Measurements from ENCODE around the gene ZFYVE28.
"Not testable (repeated sequence)": the region's sequence is repeated elsewhere in the genome, so short reads cannot be mapped to it uniquely, and the experiment has no call there.

Gene ZFYVE28

DNA sequence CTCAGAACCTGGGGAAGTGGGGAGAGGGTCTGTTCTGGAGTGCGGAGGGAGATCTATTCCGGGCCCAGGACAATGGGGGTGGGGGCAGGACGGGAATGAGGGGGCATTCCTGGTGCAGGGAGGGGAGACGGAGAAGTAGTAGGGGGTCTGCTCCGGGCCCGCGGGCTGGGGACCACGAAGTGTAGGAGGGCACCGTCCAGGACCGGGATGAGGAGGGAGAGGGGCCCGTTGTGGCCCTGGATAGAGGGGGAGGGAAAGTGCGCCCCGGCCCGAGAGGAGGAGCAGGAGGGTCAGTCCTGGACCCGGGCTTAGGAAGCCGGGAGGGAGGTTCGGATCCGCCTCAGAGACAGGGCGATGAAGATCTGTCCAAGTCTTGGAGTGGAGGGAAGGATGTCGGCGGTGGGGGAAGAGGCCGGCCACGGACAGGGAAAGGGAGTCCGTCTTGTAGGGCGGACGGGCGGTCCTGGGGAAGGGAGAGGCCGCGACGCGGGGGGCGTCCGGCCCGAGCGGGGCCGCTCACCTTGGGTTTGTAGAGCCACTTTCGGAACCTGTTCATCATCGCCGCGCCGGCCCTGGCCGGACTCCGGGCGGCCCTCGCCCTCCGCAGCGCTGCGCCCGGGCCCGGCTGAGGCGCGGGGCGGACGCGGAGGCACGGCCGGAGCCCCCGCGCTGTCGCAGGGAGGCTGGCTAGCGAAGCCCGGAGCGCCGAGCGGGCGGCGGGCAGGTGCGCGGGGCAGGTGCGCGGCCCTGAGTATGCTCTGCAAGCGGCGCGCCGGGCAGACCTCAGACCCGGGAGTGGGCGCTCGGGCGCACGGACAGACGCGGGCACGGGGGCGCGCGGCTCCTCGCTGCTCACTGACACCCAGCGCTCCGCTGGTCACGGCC lies at the start of gene ZFYVE28:
Gene ZFYVE28 (minus strand): TSS at position 881 of the 885 bp plus-strand sequence. CDS start 322 bp downstream, at position 559.
- DNase-seq = peak in 1 of 2 donors; percentile 29

DNA sequence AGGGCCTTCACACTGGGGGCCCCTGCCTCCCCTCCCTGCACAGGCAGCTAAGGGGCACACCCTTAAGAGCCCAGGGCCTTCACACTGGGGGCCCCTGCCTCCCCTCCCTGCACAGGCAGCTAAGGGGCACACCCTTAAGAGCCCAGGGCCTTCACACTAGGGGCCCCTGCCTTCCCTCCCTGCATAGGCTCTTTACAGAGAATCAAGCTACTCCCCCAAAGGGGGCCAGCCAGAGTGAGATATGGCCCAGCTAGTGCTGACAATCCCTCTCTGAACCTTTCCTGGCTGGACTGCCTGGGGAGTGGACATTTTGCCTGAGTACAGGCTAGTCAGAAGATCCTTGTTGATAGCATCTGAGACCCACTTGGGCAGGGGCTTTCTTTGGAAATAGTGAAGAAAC lies 47.1 kb upstream of the ZFYVE28 start:
- not testable (repeated sequence) for DNase-seq

DNA sequence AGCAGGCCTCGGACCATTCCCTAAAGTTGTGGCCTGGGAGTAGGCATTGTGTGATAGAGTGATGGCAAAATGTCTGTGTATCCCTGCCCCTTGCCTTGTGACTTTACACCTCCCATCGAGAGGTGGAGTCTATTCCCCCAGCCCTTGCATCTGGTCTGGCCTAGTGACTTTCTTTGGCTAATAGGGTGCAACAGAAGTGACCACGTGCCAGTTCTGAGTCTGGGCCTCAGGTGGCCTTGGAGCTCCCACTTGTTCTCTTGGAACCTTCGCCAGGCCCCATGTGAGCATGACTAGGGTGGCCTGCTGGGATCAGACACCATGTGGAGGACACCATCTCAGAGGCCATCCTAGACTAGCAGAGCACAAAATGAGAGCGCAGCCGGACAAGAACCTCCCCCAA lies 46.6 kb upstream of the ZFYVE28 start:
- no peak for DNase-seq

DNA sequence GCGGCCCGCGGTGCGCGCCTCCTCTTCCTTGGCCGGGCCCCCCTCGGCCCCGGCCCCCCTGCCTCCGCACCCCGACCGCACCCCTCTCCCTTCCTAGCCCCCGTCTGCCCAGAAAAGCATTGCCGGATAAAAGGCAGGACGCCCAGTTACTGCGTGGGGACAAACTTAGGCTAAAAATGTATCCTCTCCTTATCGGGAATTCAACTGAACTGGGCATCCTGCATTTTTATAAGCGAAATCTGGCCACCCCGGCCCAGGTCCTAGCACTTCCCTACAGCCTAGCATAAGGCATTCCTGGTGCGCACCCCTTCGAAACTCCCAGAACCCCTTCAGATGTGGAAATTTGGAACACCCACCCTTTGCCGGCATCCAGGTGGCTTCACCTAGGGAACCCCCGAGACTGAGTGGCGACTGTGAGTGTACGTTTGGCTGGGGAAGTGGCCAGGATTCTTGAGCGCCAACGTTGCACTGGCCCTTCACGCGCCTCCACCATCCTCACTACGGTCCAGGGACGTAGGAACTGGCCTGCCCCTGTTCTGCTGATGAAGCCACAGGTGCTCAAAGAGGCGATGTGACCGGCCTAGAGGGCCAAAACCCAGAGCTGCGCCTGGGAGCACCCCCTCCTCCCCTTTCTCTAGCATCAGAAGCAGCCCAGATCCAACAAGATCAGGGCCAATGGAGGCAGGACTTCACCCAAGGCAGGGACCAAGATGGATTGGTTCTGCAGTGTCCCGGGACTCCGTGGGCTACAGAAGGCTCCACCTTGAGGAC lies 44.7 kb upstream of the ZFYVE28 start:
- DNase-seq = no peak

DNA sequence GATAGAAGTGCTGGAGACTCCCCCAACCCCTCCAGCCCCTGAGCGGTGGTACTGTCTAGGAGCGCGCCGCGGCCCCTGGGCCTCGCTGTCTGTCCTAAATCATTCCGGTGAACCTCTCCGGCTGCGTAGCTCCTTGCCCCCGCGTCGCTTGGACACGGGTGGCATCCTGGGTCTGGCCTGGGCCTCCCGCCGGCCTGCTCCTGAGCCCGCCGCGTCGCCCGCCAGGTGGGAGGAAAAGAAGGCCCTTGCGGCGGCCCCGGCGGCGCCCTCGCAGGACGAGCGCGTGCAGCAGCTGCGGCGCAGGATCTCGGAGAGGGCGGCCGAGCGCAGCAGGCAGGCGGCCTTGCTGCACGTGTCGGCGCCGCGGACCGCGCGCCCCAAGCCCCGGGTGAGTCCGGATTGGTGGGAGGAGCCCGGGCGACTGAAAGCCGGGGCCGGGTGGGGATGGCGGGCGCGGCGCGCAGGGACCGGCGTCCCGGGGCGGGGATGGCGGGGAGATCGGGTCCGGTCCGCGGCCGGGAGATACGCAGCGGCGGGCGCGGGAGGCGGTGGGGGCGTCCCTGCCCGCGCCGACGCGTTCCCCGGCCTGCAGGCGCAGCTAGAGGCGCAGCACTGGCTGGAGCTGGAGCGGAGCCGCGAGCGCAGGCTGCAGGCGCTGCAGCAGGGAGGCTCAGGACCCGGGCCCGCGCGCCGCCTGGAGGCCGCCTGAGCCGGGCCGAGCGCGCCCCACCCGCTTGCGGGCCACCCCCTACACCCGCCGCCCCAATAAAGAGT lies 44.0 kb upstream of the ZFYVE28 start:
- DNase-seq = peak; percentile 65 to 75

- no peak for DNase-seq
Observed at GRCh38 chr4:2461246-2461960, 43.0 kb upstream of the ZFYVE28 start.

DNA sequence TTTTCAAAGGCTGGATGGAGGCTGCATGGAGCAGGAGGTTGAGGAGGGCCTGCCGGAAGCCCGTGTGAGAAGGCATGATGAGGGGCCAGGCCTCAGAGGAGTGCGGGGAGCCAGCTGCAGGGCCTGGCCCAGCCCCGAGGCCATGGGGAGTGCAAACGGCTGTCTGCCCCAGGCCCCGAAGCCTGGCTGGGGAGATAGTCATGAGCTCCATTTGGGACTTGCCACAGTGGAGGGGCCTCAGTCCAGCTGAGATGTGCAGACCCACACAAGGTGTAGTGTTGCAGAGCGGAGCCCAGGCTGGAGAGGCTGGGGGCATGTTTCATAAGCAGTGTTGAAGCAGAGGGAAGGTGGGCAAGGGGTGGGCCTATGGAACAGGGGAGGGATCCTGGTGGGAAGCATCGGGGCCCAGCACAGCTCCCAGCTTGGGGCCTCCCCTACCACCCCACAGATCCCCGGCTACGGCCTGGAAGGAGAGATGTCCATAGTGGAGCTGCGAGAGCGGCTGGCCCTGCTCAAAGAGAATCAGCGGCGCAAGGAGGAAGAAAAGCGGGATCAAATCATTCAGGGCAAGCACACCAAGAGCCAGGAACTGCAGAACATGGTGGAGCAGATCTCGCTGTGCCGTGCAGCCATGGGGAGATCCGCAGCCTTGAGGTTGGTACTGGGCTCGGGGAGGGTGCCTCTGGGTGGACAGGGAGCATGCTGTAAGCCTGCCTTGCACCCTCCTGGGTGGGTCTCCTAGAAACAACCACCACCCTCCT lies 41.3 kb upstream of the ZFYVE28 start:
- no peak for DNase-seq

DNA sequence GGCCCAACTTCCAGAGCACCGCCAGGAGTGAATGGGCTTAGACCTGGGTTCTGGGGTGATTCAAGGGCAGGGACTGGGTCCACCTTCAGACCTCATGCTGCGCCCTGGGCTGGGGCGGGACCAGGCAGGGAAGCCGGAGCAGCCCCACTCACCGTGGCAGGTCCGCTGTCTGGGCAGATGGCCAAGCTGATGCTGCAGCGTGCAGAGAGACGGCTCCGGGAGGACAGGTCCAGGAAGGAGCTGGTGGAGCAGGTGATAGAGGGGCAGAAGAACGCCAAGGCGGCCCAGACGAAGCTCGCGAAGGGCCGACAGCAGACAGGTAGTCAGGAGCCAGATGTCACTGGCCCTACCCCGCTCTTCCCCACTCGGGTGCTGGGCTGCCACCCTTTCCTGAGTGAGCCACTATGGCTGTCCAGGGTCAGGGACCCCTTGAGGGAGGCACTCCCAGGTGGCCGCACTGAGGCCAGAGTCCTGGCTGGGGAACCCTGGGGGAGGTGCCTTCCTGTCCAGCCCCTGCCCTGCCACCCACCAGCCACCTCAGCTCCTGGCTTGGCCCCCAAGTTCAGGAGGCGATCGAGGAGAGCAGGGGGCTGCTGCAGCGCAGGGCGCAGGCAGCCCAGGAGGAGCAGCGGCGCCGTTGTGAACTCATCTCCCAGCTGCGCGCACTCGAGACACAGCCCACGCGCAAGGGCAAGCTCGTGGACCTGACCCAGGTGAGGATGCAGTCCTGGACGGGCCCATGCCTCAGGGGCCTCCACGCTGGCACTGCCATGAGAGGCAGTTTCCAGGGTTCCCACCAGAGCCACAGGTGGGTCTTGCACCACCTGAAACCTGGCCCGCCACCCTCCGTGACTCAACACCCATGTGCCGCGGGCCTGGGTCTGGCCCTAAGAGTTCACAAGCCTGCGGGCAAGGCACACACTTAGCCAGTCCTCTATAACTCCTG lies 40.4 kb upstream of the ZFYVE28 start:
- no peak for DNase-seq

GRCh38 chr4:2457481-2458295 lies 39.2 kb upstream of the ZFYVE28 start:
- no peak for DNase-seq

DNA sequence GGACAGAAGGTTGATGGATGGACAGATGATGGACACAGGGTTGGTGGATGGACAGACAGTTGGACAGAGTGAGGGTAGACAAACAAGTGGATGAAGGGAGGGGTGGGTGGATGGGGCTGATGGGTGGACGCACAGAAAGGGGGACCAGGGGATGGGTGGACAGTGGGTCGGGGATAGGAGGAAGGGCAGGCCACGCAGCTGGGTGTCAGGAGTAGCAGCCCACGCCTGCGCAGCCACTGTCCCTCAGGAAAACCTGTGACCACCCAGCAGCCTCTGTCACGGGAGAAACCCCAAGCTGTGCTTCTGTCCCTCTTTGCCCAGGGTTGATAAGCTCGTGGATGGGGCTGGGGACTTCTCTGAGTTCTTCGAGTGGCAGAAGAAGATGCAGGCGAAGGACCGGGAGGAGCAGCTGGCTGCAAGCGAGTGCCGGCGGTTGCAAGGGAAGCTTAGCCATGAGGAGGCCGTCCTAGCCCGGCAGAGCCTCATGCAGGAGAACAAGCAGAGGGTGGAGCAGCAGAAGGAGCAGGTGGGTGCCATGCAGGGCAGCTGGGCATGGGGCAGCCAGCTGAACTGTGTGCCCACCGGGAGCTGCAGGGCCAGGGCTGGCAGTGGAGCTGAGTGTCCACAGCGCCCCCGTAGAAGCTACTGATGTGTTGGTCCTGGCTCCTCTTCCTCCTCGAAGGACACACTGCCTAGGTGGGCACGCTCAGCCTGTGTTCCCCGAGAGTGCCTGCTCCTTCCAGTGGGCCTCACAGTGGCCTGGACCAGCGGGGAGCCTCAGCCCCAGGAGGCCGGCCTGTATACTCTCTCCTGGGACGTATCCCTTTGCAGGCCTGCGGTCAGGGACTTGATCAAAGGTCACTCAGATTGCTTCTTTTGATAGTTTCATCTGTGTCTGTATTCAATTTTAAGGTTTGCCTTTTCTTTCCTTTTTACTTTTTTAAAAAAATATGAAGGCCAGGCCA lies 33.7 kb upstream of the ZFYVE28 start:
- no peak for DNase-seq

- no peak for DNase-seq
Observed at GRCh38 chr4:2451036-2451520, 32.6 kb upstream of the ZFYVE28 start.

GRCh38 chr4:2450394-2451035 lies 32.1 kb upstream of the ZFYVE28 start:
- DNase-seq = no peak

DNA sequence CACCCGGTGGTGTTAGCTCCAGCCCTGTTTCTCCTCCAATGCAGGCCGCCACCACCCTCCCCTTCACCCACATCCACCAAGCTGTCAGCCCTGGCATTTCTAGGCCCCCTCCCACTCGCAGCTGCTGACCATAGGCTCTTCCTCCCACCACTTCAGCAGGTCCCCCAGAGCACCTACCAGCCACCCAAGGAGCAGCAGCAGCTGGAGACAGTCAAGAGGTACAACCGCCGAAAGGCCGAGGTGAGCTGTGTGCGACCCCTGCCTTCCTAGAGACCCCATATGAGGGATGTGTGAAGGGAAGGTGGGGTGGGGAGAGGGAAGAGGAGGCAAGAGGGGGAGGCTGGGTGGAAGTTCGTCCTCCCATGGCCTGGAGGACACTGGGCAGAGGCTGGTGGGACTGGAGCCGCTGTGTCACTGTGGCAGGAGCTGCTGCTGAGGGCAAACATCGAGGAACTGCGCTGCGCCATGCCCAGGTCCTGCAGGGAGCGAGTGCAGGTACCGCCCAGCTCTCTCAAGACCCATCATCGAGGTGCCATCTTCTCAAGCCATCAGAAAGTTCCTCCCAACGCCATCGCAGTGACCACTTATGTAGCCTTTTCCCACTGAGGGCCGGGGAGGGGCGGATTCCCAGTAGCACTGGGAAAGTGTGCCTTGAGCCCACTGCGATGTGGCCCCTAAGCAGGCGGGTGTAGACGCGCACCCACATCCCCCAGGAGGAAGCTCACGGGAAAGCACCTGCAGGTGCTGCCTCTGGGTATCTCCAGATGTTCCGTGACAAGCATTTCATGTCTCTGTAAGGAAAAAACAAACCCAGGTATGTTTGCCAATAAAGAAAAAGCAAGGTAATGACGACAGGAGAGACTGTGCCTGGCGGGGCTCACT lies 31.3 kb upstream of the ZFYVE28 start:
- DNase-seq = no peak

DNA sequence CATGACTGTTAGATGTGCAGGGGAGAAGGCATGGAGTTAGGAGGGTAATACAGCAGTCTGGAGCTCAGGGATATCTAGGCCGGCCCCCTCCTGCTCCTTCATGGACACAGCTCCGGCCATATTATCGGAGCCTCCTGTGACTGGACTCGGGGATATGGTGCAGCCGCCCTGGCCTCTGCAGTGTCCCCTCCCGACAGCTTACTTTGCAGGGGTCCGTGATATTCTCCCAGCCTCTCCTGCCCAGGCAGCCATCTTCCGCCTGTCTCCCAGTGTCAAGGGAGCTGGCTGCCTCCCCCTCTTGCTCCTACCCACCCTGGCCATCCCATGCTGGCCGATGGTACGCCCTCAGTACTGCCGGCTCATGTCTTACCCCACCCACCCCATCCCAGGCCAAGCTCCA lies 30.6 kb upstream of the ZFYVE28 start:
- no peak for DNase-seq

DNA sequence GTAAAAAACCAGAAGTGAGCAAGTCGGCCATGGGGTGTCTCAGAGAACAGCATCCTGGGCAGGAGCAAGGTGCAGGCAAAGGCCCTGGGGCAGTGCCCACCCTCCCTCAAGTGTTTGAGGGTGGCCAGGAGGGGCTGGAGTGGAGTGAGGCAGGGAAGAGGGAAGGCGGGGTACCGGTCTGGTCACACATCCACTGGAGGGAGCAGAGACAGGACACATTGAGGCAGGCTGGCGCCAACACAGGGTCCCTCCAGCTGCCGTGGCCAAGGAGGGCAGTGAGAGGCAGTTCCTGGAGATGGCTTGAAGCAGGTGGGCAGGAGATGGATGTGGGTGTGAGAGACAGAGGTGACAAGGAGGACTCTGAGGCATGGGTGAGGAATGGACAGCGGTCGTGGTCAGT lies 30.1 kb upstream of the ZFYVE28 start:
- no peak for DNase-seq

Data from stimulated activated CD4-positive, alpha-beta T cell treated with anti-CD3 and anti-CD28 coated beads, Interleukin-2, amount 100 ng/mL, for 24 hours (primary cell).